GM21447 (cell line): ENCODE measurements around the gene ULBP1.
"Not testable (repeated sequence)": the region's sequence is repeated elsewhere in the genome, so short reads cannot be mapped to it uniquely, and the experiment has no call there.

ENCODE experiments used
- ATAC-seq: cut with Tn5 transposase; IDR thresholded peaks from one replicate; pipeline ENCODE4 v1.9.1; 2021; ENCODE audit not compliant: unreplicated experiment

The ULBP1 gene

GRCh38 chr6:149963462-149964307, at the start of gene ULBP1:
ULBP1 (plus strand) TSS chr6:149963943; CDS start chr6:149964050, 107 bp downstream.
- peak; percentile 65 for ATAC-seq

GRCh38 chr6:149915970-149916865, 47.5 kb upstream of the ULBP1 start:
- no peak for ATAC-seq

GRCh38 chr6:149917679-149918078, 46.1 kb upstream of the ULBP1 start:
- no peak for ATAC-seq

- ATAC-seq, result no peak
These were observed 45.4 kb upstream of the ULBP1 start for GRCh38 chr6:149918151-149918905.

GRCh38 chr6:149919126-149919833, 44.5 kb upstream of the ULBP1 start:
- ATAC-seq, result not testable (repeated sequence)

GRCh38 chr6:149919834-149920225, 43.9 kb upstream of the ULBP1 start:
- no peak for ATAC-seq

- no peak for ATAC-seq
These were observed 42.4 kb upstream of the ULBP1 start for GRCh38 chr6:149921361-149921760.

- not testable (repeated sequence) for ATAC-seq
These were observed 41.7 kb upstream of the ULBP1 start for GRCh38 chr6:149922091-149922490.

GRCh38 chr6:149922642-149923326, 41.0 kb upstream of the ULBP1 start, which contains the start of gene RAET1G:
RAET1G (minus strand) TSS chr6:149923121; CDS start chr6:149923010, 111 bp downstream.
- no peak for ATAC-seq

GRCh38 chr6:149923327-149923986, 40.3 kb upstream of the ULBP1 start:
- ATAC-seq, result no peak

- ATAC-seq, result no peak
These were observed 39.4 kb upstream of the ULBP1 start for GRCh38 chr6:149924206-149924932.

- ATAC-seq, result no peak
These were observed 38.9 kb upstream of the ULBP1 start for GRCh38 chr6:149924933-149925252.

- ATAC-seq, result no peak
These were observed 38.3 kb upstream of the ULBP1 start for GRCh38 chr6:149925253-149925973.

- ATAC-seq, result peak; percentile 58
These were observed 37.6 kb upstream of the ULBP1 start for GRCh38 chr6:149925974-149926777.

- not testable (repeated sequence) for ATAC-seq
These were observed 36.7 kb upstream of the ULBP1 start for GRCh38 chr6:149927025-149927424.

GRCh38 chr6:149929422-149929821, 34.3 kb upstream of the ULBP1 start:
- ATAC-seq, result no peak

GRCh38 chr6:149931501-149931900, 32.2 kb upstream of the ULBP1 start:
- ATAC-seq, result no peak
